Activated CD8-positive, alpha-beta T cell treated with anti-CD3 and anti-CD28 coated beads for 36 hours (primary cell): Measurements from ENCODE around the gene XPO5. TPM values are rescaled to one million over a fixed set of nuclear protein-coding genes. Genes with fewer than 3 reads are reported as not detected.

ENCODE experiments used
- ATAC-seq: fragments of 200-7000 bp; cut with Tn5 transposase; one replicate; pipeline ENCODE4 v1.10.0; 2021; ENCODE audit warnings: mild to moderate bottlenecking, moderate library complexity
- CTCF ChIA-PET: fragments of 350-600 bp; sonication (Branson Sonifier 250); formaldehyde crosslinking; loops from one replicate; lab custom pipeline; 2021; ENCODE audit warnings: antibody characterized with exemption; lab: Charles Lee
- POLR2A ChIA-PET: fragments of 350-600 bp; sonication (Branson Sonifier 250); formaldehyde crosslinking; loops from one replicate; lab custom pipeline; 2021; ENCODE audit warnings: antibody characterized with exemption; lab: Charles Lee
- DNase-seq: peaks from one replicate; pipeline ENCODE4 v3.0.0-alpha.2; 2020
- H3K27ac Mint-ChIP-seq: one replicate; pipeline ENCODE4 v1.8.0; 2021; ENCODE audit warnings: mild to moderate bottlenecking, mixed read lengths
- H3K27me3 Mint-ChIP-seq: one replicate; pipeline ENCODE4 v1.8.0; 2021; ENCODE audit warnings: mixed read lengths
- H3K36me3 Mint-ChIP-seq: one replicate; pipeline ENCODE4 v1.8.0; 2021; ENCODE audit warnings: low read depth, mixed read lengths
- H3K4me1 Mint-ChIP-seq: one replicate; pipeline ENCODE4 v1.8.0; 2021; ENCODE audit warnings: low read depth, mixed read lengths
- H3K4me3 Mint-ChIP-seq: one replicate; pipeline ENCODE4 v1.8.0; 2021; ENCODE audit warnings: mild to moderate bottlenecking, moderate library complexity, mixed read lengths
- H3K9me3 Mint-ChIP-seq: one replicate; pipeline ENCODE4 v1.8.0; 2021; ENCODE audit warnings: mixed read lengths
- intact Hi-C: fragments of 100-400 bp; cut with micrococcal nuclease; formaldehyde crosslinking; loops from one replicate; pipeline ENCODE4 v1.10.0; 2022
- total RNA-seq, 2 experiments: library from RNA; stranded (reverse); gene quantifications; one replicate each; pipeline ENCODE4 v1.2.3, GENCODE V29; 2021
- TF ChIP-seq, protein P1 (sequence below): fragments of 200-600 bp; IDR thresholded peaks from one replicate; pipeline ENCODE4 v1.8.0; 2022; ENCODE audit warnings: antibody characterized with exemption, mild to moderate bottlenecking

XPO5 gene
- total RNA-seq, 2 experiments from 2014 or later = 92.3 to 92.6 TPM

GRCh38 chr6:43477235-43478007 is 98.4 kb downstream of the XPO5 start, which contains the start of gene TJAP1:
Gene TJAP1 (plus strand): TSS chr6:43477570. CDS start chr6:43499002, 21,432 bp downstream.
- peaks cover 48% of the 10 kb centered on the region for H3K4me1 Mint-ChIP-seq
- TF ChIP-seq, protein P1, sequence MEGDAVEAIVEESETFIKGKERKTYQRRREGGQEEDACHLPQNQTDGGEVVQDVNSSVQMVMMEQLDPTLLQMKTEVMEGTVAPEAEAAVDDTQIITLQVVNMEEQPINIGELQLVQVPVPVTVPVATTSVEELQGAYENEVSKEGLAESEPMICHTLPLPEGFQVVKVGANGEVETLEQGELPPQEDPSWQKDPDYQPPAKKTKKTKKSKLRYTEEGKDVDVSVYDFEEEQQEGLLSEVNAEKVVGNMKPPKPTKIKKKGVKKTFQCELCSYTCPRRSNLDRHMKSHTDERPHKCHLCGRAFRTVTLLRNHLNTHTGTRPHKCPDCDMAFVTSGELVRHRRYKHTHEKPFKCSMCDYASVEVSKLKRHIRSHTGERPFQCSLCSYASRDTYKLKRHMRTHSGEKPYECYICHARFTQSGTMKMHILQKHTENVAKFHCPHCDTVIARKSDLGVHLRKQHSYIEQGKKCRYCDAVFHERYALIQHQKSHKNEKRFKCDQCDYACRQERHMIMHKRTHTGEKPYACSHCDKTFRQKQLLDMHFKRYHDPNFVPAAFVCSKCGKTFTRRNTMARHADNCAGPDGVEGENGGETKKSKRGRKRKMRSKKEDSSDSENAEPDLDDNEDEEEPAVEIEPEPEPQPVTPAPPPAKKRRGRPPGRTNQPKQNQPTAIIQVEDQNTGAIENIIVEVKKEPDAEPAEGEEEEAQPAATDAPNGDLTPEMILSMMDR = no peak
- CTCF ChIA-PET = interaction anchor here (1.1 to 4.4 kb wide), 8 partner anchors 8 to 209 kb away, joined by 3 to 23 read pairs (median 4); partner anchors contain the start of genes DLK2, POLR1C and YIPF3
- intact Hi-C loops = no loop called here
- H3K9me3 Mint-ChIP-seq = no peaks in the 10 kb centered on the region
- DNase-seq = peak; percentile 98
- peak within 1 kb of the TSS; percentile 89 for H3K27ac Mint-ChIP-seq
- peaks cover 10% of the 10 kb centered on the region for H3K36me3 Mint-ChIP-seq
- peak within 1 kb of the TSS; percentile 94 for H3K4me3 Mint-ChIP-seq
- POLR2A ChIA-PET = interaction anchor here (0.8 to 2.0 kb wide), 13 partner anchors 9 to 153 kb away, joined by 3 to 7 read pairs (median 3); partner anchors contain the start of genes ABCC10, DLK2, POLR1C and YIPF3
- peak; percentile 100 for ATAC-seq
- H3K27me3 Mint-ChIP-seq = no peaks in the 10 kb centered on the region

DNA sequence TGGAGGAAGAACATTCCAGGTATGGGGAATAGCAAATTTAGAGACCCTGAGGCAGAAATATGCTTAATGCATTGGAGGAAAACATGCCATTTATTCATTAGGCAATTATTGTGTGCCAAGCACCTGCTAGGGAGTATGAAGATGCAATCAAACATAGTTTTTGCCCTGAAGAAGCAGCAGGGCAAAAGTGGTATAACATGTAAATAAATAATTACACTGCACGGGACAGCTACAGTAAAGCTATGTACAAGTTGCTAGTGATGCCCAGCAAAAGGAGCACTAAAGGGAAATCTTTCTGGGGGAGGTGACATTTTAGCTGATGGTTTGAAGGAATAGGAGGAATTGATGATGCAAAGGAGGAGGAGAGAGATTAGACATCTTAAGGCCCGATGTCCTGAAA is 99.1 kb downstream of the XPO5 start:
- no peaks in the 10 kb centered on the region for H3K9me3 Mint-ChIP-seq
- no peaks in the 10 kb centered on the region for H3K27me3 Mint-ChIP-seq
- intact Hi-C loops = no loop called here
- ChIA-PET CTCF (interaction anchor here (1.1 to 4.4 kb wide), 8 partner anchors 8 to 208 kb away, joined by 3 to 23 read pairs (median 4); partner anchors contain the start of genes DLK2, POLR1C and YIPF3), POLR2A (interaction anchor here (1.0 to 2.0 kb wide), 9 partner anchors 17 to 153 kb away, joined by 3 to 6 read pairs (median 3); partner anchors contain the start of genes ABCC10, POLR1C and YIPF3)
- DNase-seq = no peak
- H3K27ac Mint-ChIP-seq = peak overlapping the region; percentile 89
- H3K4me1 Mint-ChIP-seq = peaks cover 43% of the 10 kb centered on the region
- H3K36me3 Mint-ChIP-seq = peaks cover 10% of the 10 kb centered on the region
- ATAC-seq = no peak
- peak overlapping the region; percentile 94 for H3K4me3 Mint-ChIP-seq
- TF ChIP-seq, protein P1 = peak; percentile 15

DNA sequence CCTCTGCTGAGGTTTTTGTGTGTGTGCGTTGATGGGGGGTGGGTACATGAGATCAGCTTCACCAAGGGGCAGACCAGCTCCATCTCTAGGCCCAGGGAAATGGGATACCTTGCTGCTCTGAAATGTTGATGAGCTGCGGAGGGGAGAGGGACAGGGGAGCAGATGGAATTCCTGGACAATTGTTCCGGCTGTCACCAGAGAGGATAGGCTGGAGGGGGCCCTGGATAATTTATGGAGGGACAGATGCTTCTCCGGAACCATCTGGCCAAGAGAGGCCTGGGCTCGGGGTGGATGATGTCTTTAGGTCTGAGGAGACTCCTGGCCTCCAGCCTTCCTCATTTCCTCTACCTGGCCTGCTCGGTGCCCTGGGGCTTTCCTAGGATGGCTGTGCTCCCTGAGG is 100.3 kb downstream of the XPO5 start:
- POLR2A ChIA-PET = interaction anchor here (1.5 kb wide), 1 partner anchor 42 kb away, joined by 6 read pairs; the partner anchor contains the start of genes POLR1C and YIPF3
- CTCF ChIA-PET = interaction anchor here (4.4 kb wide), 1 partner anchor 31 kb away, joined by 23 read pairs; no protein-coding TSS in a partner anchor
- no peak for ATAC-seq
- intact Hi-C loops = no loop called here
- H3K27me3 Mint-ChIP-seq = no peaks in the 10 kb centered on the region
- H3K27ac Mint-ChIP-seq = no peak overlapping the region
- no peak for DNase-seq
- H3K4me3 Mint-ChIP-seq = no peak overlapping the region
- TF ChIP-seq, protein P1 = no peak
- H3K36me3 Mint-ChIP-seq = peaks cover 7% of the 10 kb centered on the region
- no peaks in the 10 kb centered on the region for H3K9me3 Mint-ChIP-seq
- H3K4me1 Mint-ChIP-seq = peaks cover 33% of the 10 kb centered on the region

- CTCF ChIA-PET = interaction anchor here (1.3 to 3.7 kb wide), 2 partner anchors 13 to 35 kb away, joined by 4 to 17 read pairs; no protein-coding TSS in a partner anchor
- intact Hi-C loops = no loop called here
Measured at GRCh38 chr6:43472515-43472914, 103.3 kb downstream of the XPO5 start.

More at GRCh38 chr6:43472515-43472914, 103.3 kb downstream of the XPO5 start:
- ATAC-seq (no peak), DNase-seq (no peak)
- Mint-ChIP-seq H3K4me3 (no peak overlapping the region), H3K27me3 (peaks cover 11% of the 10 kb centered on the region), H3K27ac (no peak overlapping the region), H3K4me1 (peaks cover 10% of the 10 kb centered on the region), H3K9me3 (no peaks in the 10 kb centered on the region), H3K36me3 (peaks cover 2% of the 10 kb centered on the region)
- TF ChIP-seq, protein P1 = no peak
- POLR2A ChIA-PET = no interaction called here

Other genes with a start within 250 kb of the XPO5 start
- 10 to 100 TPM; 13.1 to 13.5 TPM for gene ZNF318, start 206.4 kb downstream of the XPO5 start, total RNA-seq
- gene ABCC10, start 148.5 kb downstream of the XPO5 start, total RNA-seq = 10 to 100 TPM; 27.2 to 27.5 TPM
- gene DLK2, start 120.5 kb downstream of the XPO5 start, total RNA-seq = 1 to 10 TPM; 1.0 to 1.1 TPM
- gene TJAP1, start 98.5 kb downstream of the XPO5 start, total RNA-seq = 10 to 100 TPM; 30.2 to 32.9 TPM
- gene LRRC73, start 65.7 kb downstream of the XPO5 start, total RNA-seq = under 1 TPM; 0.11 to 0.18 TPM
- 10 to 100 TPM; 32.6 to 33.9 TPM for gene YIPF3, start 59.1 kb downstream of the XPO5 start, total RNA-seq
- gene POLR1C, start 58.9 kb downstream of the XPO5 start, total RNA-seq = 10 to 100 TPM; 43.1 to 50.5 TPM
- gene POLH, start 147 bp upstream of the XPO5 start, total RNA-seq = 10 to 100 TPM; 37.9 to 42.1 TPM
- 10 to 100 TPM; 46.2 to 55.3 TPM for gene GTPBP2, start 53.2 kb upstream of the XPO5 start, total RNA-seq
- 10 to 100 TPM; 29.0 to 31.7 TPM for gene MAD2L1BP, start 59.8 kb upstream of the XPO5 start, total RNA-seq
- under 1 TPM in 1 of 2 experiments, not detected in 1; 0.11 TPM for gene RSPH9, start 69.0 kb upstream of the XPO5 start, total RNA-seq
- gene MRPS18A, start 111.8 kb upstream of the XPO5 start, total RNA-seq = 10 to 100 TPM; 45.4 to 52.9 TPM
- gene VEGFA, start 194.2 kb upstream of the XPO5 start, total RNA-seq = 100 to 1,000 TPM in 1 of 2 experiments, 10 to 100 TPM in 1; 93.7 to 104 TPM